Natural killer cell treated with Interleukin-12 subunit alpha and Interleukin-12 subunit beta and Interleukin-15 and Interleukin-18, amount 100 ng/mL, for 72 hours (primary cell): ENCODE results near the gene SRRM5. TPM values are rescaled to one million over a fixed set of nuclear protein-coding genes. Genes with fewer than 3 reads are reported as not detected.

Experiments
- ATAC-seq, 2 donors: fragments of 150-1000 bp; cut with Tn5 transposase in 1 of 2; sonication (Bioruptor Pico), chemical (Tn5 transposase) in 1 of 2; 2 replicates each; pipeline ENCODE4 v1.10.0; 2021
- DNase-seq: peaks from one replicate; pipeline ENCODE4 v3.0.0; 2022; ENCODE audit warnings: low spot score
- H3K27ac Mint-ChIP-seq, 2 donors: 1 replicate in 1 of 2; 2 replicates in 1 of 2; pipeline ENCODE4 v1.8.0; 2022; ENCODE audit warnings: mixed read lengths in 2 of 2, mild to moderate bottlenecking in 1 of 2, moderate library complexity in 1 of 2
- H3K27me3 Mint-ChIP-seq, 2 donors: 1 replicate in 1 of 2; 2 replicates in 1 of 2; pipeline ENCODE4 v1.8.0; 2022; ENCODE audit warnings: mixed read lengths in 2 of 2
- H3K36me3 Mint-ChIP-seq: one replicate; pipeline ENCODE4 v1.8.0; 2022; ENCODE audit warnings: mixed read lengths
- H3K4me1 Mint-ChIP-seq, 2 donors: 1 replicate in 1 of 2; 2 replicates in 1 of 2; pipeline ENCODE4 v1.8.0; 2022; ENCODE audit warnings: low read depth in 2 of 2, mixed read lengths in 2 of 2, mild to moderate bottlenecking in 1 of 2
- H3K4me3 Mint-ChIP-seq: one replicate; pipeline ENCODE4 v1.8.0; 2022; ENCODE audit warnings: mixed read lengths
- H3K9me3 Mint-ChIP-seq: 2 replicates; pipeline ENCODE4 v1.8.0; 2022; ENCODE audit warnings: mixed read lengths
- total RNA-seq, 2 donors: library from RNA; stranded (reverse); gene quantifications; one replicate each; pipeline ENCODE4 v1.2.3, GENCODE V29; 2022

Gene SRRM5
- total RNA-seq, 2 donors from 2014 or later, result 1.1 to 1.8 TPM

GRCh38 chr19:43612374-43612773 lies 486 bp downstream of the SRRM5 start:
- peaks cover 5 to 37% of the 10 kb centered on the region in 2 donors for H3K4me1 Mint-ChIP-seq
- H3K27me3 Mint-ChIP-seq, result no peaks in the 10 kb centered on the region
- no peak overlapping the region for H3K27ac Mint-ChIP-seq
- ATAC-seq (no peak), DNase-seq (peak; percentile 47)
- H3K4me3 Mint-ChIP-seq, result no peak overlapping the region
- no peaks in the 10 kb centered on the region for H3K36me3 Mint-ChIP-seq
- no peaks in the 10 kb centered on the region for H3K9me3 Mint-ChIP-seq

DNA sequence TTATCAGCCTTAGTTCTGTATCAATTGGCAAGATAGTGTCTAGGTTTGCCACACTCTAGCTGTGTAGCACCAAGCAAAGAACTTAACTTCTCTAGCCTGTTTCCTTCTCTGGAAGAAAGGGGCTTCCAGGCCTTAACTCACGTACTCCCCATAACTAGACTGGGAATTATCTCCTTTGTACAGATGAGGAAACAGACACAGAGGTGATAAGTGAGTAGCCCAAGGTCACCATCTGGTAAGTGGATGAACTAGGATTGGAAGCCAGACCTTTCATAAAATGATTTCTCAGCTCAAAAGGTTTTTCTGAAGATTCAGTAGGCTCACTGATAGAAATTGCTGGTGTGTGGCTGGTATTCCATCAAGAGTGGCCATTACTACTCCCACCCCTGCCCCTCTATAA lies 4.4 kb downstream of the SRRM5 start:
- Mint-ChIP-seq H3K27ac (no peak overlapping the region), H3K27me3 (no peaks in the 10 kb centered on the region), H3K4me3 (no peak overlapping the region), H3K9me3 (no peaks in the 10 kb centered on the region), H3K4me1 (peaks cover 26 to 40% of the 10 kb centered on the region in 2 donors), H3K36me3 (no peaks in the 10 kb centered on the region)
- no peak for ATAC-seq
- no peak for DNase-seq

- H3K4me1 Mint-ChIP-seq, result peaks cover 24 to 36% of the 10 kb centered on the region in 2 donors
- peak; percentile 40 for DNase-seq
- no peak for ATAC-seq
- H3K27ac Mint-ChIP-seq, result peak overlapping the region in 1 of 2 donors; percentile 60
- no peaks in the 10 kb centered on the region for H3K27me3 Mint-ChIP-seq
- no peak overlapping the region for H3K4me3 Mint-ChIP-seq
- H3K9me3 Mint-ChIP-seq, result no peaks in the 10 kb centered on the region
- no peaks in the 10 kb centered on the region for H3K36me3 Mint-ChIP-seq
Measured at GRCh38 chr19:43616954-43617353, 5.1 kb downstream of the SRRM5 start.

DNA sequence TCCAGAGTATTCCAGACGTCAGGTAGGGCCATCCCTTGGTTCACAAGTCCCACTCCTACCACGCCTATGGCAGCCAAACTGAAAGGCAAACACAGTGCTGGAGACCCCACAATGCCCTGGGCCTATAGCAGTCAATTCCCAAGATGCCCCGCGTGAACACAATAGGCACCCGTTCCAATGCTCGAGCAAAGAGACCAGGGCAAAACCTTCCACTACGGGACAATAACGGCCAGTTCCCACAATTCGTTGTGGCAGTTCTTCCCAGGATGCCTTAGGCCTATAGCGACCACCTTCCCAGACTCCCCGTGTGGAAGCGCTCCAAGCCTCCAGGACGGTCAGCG lies 7.0 kb downstream of the SRRM5 start:
- Mint-ChIP-seq H3K4me1 (peaks cover 21 to 29% of the 10 kb centered on the region in 2 donors), H3K36me3 (no peaks in the 10 kb centered on the region), H3K9me3 (no peaks in the 10 kb centered on the region), H3K27ac (peak overlapping the region; percentile 95 to 98), H3K4me3 (peak overlapping the region; percentile 98), H3K27me3 (no peaks in the 10 kb centered on the region)
- ATAC-seq, result peak; percentile 25 to 51
- DNase-seq, result no peak

DNA sequence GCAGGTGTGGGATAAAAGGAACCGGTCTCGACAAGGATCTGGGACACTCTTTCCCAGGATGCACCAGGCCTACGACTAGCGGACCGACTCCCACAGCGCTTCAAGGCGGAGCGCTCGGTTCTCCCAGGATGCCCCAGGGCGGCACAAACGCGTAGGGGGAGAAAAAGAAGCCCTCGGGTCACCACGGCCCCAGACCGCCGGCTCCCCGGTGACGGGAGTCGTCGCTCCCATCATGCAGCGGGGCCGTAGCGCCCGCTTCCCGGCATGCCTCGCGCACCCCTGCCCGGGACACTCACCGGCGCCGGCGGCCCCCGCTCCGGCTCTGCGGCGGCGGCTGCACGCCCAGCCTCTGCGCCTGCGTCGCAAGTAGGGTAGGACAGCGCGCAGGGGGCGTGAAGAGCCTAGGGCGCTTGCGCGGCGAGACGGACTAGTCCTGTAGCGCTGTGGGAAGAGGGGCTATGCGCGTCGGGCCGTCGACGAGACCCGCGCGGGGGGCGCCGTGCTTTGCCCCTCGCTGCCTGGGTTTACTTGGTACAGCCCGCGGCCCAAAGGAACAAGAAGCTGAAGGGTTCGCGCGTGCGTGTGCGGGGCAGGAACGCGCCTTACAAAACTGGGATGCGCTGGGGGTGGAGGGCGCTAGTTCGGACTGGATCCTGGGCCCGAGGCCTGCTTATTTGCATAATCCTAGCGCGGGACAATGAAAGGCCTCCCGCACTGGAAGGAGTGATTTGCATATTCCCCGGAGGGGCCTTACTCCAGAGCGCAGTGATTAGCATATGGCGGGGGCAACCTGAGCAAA lies 7.6 kb downstream of the SRRM5 start, which contains the start of gene ZNF428:
Gene ZNF428 (minus strand): TSS at position 368 of the 799 bp plus-strand sequence. CDS start 5,325 bp downstream, outside the sequence.
- ATAC-seq (peak; percentile 94), DNase-seq (peak; percentile 95)
- Mint-ChIP-seq H3K4me3 (peak within 1 kb of the TSS; percentile 98), H3K9me3 (no peaks in the 10 kb centered on the region), H3K4me1 (peaks cover 21 to 32% of the 10 kb centered on the region in 2 donors), H3K27ac (peak within 1 kb of the TSS; percentile 95 to 98), H3K36me3 (no peaks in the 10 kb centered on the region), H3K27me3 (no peaks in the 10 kb centered on the region)

GRCh38 chr19:43620061-43621001 lies 8.4 kb downstream of the SRRM5 start:
- H3K4me3 Mint-ChIP-seq, result peak overlapping the region; percentile 98
- H3K36me3 Mint-ChIP-seq, result no peaks in the 10 kb centered on the region
- ATAC-seq, result no peak
- peak overlapping the region; percentile 95 to 98 for H3K27ac Mint-ChIP-seq
- H3K4me1 Mint-ChIP-seq, result peaks cover 21 to 33% of the 10 kb centered on the region in 2 donors
- no peaks in the 10 kb centered on the region for H3K27me3 Mint-ChIP-seq
- H3K9me3 Mint-ChIP-seq, result no peaks in the 10 kb centered on the region
- DNase-seq, result no peak

GRCh38 chr19:43622070-43622469 lies 10.2 kb downstream of the SRRM5 start:
- ATAC-seq, result no peak
- Mint-ChIP-seq H3K27me3 (no peaks in the 10 kb centered on the region), H3K9me3 (no peaks in the 10 kb centered on the region), H3K4me1 (peaks cover 21 to 23% of the 10 kb centered on the region in 2 donors), H3K36me3 (no peaks in the 10 kb centered on the region), H3K27ac (no peak overlapping the region), H3K4me3 (no peak overlapping the region)
- DNase-seq, result peak; percentile 6

- Mint-ChIP-seq H3K9me3 (no peaks in the 10 kb centered on the region), H3K27ac (no peak overlapping the region), H3K4me3 (no peak overlapping the region), H3K36me3 (no peaks in the 10 kb centered on the region), H3K27me3 (peaks cover 0 to 3% of the 10 kb centered on the region in 2 donors), H3K4me1 (peaks cover 21 to 23% of the 10 kb centered on the region in 2 donors)
- DNase-seq (peak; percentile 2), ATAC-seq (no peak)
Measured at GRCh38 chr19:43622956-43623355, 11.1 kb downstream of the SRRM5 start.

DNA sequence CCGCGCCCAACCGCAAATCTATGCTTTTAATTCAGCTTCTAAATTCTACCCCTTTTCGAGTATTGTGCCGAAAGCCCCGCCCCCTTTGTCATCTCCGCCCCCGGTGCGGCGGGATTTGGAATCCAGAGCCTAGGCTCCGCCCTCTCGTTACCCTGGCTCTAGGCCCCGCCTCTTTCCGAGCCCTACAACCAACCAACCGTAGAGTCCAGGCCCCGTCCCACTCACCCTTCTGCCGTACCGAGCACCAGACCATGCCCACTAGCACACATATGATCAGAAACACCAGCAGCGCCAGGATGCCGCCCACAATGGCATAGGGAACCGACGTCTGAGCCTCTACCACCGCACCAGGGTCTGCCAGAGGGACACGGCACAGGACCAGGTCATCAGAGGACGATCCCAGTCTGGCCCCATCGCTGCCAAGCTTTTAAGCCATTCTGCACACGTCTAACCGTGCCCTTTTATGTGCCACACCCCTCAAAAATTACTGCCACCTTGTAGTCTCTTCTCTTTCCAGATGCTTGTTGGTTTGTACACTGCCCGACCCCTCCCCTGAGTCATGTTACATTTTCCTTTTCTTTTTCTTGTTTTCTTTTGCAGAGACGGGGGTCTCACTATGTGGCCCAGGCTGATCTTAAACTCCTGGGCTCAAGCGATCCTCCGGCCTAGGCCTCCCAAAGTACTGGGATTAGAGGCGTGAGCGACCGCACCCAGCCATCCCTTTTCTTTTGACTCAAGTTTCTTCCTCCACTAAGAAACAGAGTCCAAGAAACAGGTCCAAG lies 12.2 kb downstream of the SRRM5 start:
- no peaks in the 10 kb centered on the region for H3K9me3 Mint-ChIP-seq
- DNase-seq (peak; percentile 59), ATAC-seq (no peak)
- H3K4me1 Mint-ChIP-seq, result peaks cover 16 to 23% of the 10 kb centered on the region in 2 donors
- no peaks in the 10 kb centered on the region for H3K36me3 Mint-ChIP-seq
- peaks cover 0 to 3% of the 10 kb centered on the region in 2 donors for H3K27me3 Mint-ChIP-seq
- H3K27ac Mint-ChIP-seq, result no peak overlapping the region
- no peak overlapping the region for H3K4me3 Mint-ChIP-seq

DNA sequence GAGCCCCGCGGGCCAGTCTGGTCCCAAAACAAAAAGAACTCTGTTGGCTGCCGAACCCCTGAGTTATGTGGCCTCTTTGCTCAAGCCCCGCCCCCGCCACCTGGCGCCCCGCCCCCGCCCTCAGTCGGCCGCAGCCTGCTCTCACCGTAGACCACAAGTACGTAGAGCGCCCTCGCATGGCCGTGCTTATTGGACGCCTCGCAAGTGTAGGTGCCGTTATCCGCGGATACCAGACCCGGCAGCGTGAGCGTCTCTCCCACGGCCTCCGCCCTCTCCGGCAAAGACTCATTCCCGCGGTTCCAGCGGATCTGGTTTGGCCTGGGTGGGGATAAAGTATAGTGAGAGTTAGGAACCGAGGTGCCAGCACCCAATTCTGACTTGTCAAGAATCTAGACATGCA lies 13.0 kb downstream of the SRRM5 start:
- Mint-ChIP-seq H3K4me1 (peaks cover 10 to 18% of the 10 kb centered on the region in 2 donors), H3K4me3 (no peak overlapping the region), H3K27ac (no peak overlapping the region), H3K27me3 (peaks cover 0 to 3% of the 10 kb centered on the region in 2 donors), H3K36me3 (no peaks in the 10 kb centered on the region), H3K9me3 (no peaks in the 10 kb centered on the region)
- DNase-seq (peak; percentile 77), ATAC-seq (peak; percentile 72 to 78)

DNA sequence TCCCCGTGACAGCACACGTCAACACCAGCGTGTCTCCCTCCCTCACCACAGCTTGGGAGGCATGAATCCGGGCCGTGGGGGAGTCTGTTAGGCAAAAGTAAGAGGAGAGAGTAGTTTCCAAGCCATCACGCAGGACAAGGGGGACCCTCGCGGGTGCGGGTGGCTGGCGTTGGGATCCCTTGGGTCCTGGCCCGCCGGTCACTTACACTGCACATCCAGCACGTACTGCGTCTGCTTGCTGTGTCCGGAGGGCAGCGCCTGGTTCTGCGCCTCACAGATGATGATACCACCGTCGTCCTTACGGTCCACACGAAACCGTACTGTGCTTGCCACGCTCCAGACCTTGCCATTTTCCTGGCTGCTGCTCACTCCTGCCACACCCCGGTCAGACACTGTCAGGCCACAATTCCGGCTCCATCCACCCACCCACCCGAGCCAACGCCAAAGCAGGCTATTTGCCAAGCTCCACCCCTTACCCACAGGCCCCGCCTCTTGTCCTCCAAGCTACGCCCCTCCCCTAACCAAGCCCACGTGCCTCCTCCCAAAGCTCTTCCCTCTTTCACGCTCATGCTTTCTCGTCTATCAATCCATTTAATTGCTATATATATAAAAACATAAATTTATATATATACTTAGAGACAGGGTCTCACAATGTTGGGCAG lies 14.2 kb downstream of the SRRM5 start:
- Mint-ChIP-seq H3K36me3 (no peaks in the 10 kb centered on the region), H3K9me3 (no peaks in the 10 kb centered on the region), H3K4me3 (no peak overlapping the region), H3K27me3 (peaks cover 0 to 3% of the 10 kb centered on the region in 2 donors), H3K4me1 (peaks cover 0 to 11% of the 10 kb centered on the region in 2 donors), H3K27ac (no peak overlapping the region)
- DNase-seq (peak; percentile 60), ATAC-seq (no peak)

DNA sequence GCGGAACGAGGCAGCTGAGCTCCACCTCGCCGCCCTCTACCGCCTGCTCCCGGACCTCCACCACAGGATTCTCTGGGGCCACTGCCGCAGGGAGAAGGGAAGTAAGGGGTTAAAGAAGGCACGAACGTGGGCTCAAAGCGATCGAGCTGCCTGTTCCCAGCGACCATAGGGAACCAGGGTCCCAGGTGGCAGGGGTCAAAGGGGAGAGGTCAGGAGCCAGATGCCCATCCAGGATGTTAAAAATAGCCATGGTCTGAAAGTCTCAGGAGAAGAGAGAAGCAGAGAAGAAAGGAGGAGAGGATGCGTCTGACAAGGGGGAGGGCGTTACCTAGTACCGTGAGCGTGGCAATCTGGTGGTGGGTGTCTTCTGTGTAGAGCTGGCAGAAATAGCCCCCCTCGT lies 14.9 kb downstream of the SRRM5 start:
- Mint-ChIP-seq H3K36me3 (no peaks in the 10 kb centered on the region), H3K4me3 (no peak overlapping the region), H3K27me3 (peaks cover 2 to 5% of the 10 kb centered on the region in 2 donors), H3K4me1 (peaks cover 0 to 11% of the 10 kb centered on the region in 2 donors), H3K27ac (no peak overlapping the region), H3K9me3 (no peaks in the 10 kb centered on the region)
- DNase-seq (no peak), ATAC-seq (no peak)
